BJ (cell line): ENCODE data around the gene HNRNPAB. TPM values are rescaled to one million over a fixed set of nuclear protein-coding genes. Genes with fewer than 3 reads are reported as not detected.

Experiments
- CTCF ChIA-PET: fragments of 350-600 bp; formaldehyde crosslinking; extraction: SDS; loops from one replicate; lab custom pipeline; 2021; ENCODE audit warnings: antibody characterized with exemption, inconsistent platforms; lab: Yijun Ruan, JAX
- POLR2A ChIA-PET: fragments of 300-600 bp; sonication (Branson Sonifier 250); formaldehyde crosslinking; extraction: SDS; loops from one replicate; lab custom pipeline; 2021; ENCODE audit warnings: antibody characterized with exemption; lab: Charles Lee
- DNase-seq: peaks from one replicate; pipeline ENCODE4 v3.0.0-alpha.2; 2011; ENCODE audit warnings: low read depth
- H3K27me3 ChIP-seq: 2 replicates; pipeline ENCODE4 v1.6.0; 2011; ENCODE audit warnings: low read length; ENCODE audit not compliant: control insufficient read depth, insufficient read depth
- H3K36me3 ChIP-seq: 2 replicates; pipeline ENCODE4 v1.5.1; 2011; ENCODE audit warnings: low read length; ENCODE audit not compliant: control insufficient read depth, insufficient read depth
- H3K4me3 ChIP-seq: 2 replicates; pipeline ENCODE4 v1.5.1; 2011; ENCODE audit warnings: low read depth, mild to moderate bottlenecking, control low read depth, low read length
- polyA plus RNA-seq: library from polyadenylated mRNA; depleted of rRNA; stranded (reverse); fragments of >200 nt; gene quantifications from 2 replicates; pipeline ENCODE4 v1.2.3, GENCODE V29; 2011
- TF ChIP-seq, protein P1 (sequence below): IDR thresholded peaks from 2 replicates; pipeline ENCODE4 v1.5.1; 2011; ENCODE audit warnings: low read depth, mild to moderate bottlenecking, control low read depth, inconsistent platforms, low read length, moderate library complexity; ENCODE audit not compliant: insufficient read depth

HNRNPAB gene
- polyA plus RNA-seq, 1 experiment = 59.3 TPM

DNA sequence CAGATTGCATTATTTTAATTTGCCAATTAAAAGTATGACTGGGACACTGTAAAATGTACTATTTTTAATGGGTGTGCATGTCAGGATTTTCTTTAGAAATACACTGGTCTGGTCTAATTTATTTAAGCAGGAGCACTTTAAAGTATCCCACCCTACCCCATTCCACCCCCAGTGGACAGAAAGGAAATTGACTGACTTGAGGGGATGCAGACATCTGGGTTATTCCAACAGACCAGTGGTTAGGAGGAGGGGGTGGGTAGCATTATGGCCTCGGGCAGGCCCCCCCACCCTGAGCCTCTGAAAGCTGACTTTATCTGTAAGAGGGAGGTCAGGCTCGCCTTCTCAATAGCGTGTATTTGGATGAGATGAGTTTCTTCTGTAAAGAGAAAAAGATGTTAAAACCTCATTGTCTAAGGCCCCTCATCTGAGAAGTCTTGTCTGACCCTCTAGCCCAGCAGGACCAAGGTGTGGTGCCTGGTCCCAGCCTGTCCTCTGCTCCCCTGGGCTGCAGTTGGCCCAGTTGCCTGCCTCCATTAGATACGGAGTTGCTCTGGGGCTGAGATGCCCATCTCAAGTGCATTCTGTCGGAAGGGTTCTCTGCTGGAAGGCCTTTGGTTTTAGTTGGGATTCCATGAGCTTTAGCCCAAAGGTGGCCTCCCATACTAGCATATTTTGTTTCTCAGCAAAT lies 4.4 kb downstream of the HNRNPAB start:
- Histone ChIP-seq H3K36me3 (peaks cover 47% of the 10 kb centered on the region), H3K4me3 (no peak overlapping the region), H3K27me3 (no peaks in the 10 kb centered on the region)
- CTCF ChIA-PET = no interaction called here
- POLR2A ChIA-PET = no interaction called here
- no peak for DNase-seq
- TF ChIP-seq, protein P1, sequence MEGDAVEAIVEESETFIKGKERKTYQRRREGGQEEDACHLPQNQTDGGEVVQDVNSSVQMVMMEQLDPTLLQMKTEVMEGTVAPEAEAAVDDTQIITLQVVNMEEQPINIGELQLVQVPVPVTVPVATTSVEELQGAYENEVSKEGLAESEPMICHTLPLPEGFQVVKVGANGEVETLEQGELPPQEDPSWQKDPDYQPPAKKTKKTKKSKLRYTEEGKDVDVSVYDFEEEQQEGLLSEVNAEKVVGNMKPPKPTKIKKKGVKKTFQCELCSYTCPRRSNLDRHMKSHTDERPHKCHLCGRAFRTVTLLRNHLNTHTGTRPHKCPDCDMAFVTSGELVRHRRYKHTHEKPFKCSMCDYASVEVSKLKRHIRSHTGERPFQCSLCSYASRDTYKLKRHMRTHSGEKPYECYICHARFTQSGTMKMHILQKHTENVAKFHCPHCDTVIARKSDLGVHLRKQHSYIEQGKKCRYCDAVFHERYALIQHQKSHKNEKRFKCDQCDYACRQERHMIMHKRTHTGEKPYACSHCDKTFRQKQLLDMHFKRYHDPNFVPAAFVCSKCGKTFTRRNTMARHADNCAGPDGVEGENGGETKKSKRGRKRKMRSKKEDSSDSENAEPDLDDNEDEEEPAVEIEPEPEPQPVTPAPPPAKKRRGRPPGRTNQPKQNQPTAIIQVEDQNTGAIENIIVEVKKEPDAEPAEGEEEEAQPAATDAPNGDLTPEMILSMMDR = 0 out of 2 replicates have a peak, but pooled peaks have one; percentile 19

DNA sequence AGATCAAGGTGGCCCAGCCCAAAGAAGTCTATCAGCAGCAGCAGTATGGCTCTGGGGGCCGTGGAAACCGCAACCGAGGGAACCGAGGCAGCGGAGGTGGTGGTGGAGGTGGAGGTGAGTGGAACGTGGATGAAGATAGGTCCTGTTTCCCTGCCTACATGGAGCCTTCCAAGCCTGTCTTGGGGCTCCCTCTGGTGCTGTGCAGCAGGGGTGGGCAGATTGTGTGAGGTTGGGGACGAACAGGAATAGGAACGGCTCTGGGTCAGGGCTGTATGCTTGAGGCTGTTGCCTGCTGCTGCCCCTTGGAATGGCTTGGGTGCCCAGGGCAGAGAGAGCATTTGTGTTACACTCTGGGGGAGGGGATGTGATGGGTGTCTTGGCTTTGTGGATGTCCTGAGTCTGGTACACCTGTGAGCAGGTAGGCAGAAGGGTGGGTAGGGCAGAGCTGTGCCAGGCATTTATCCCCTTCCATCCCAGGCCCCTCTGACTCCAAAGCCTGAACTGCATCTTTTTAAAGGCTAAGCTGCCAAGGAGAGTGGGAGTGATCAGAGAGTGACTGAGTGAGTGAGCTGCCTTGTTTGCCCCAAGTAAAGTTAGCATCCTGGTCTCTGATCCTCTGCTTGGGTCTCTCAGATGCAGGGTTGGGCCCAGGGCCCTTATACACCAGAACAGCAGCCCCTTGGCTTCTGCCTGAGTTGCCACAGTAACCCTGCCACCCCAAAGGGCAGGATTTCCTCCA lies 5.2 kb downstream of the HNRNPAB start:
- Histone ChIP-seq H3K27me3 (no peaks in the 10 kb centered on the region), H3K36me3 (peaks cover 53% of the 10 kb centered on the region), H3K4me3 (no peak overlapping the region)
- no peak for DNase-seq
- POLR2A ChIA-PET = no interaction called here
- TF ChIP-seq, protein P1 = no peak
- CTCF ChIA-PET = no interaction called here

DNA sequence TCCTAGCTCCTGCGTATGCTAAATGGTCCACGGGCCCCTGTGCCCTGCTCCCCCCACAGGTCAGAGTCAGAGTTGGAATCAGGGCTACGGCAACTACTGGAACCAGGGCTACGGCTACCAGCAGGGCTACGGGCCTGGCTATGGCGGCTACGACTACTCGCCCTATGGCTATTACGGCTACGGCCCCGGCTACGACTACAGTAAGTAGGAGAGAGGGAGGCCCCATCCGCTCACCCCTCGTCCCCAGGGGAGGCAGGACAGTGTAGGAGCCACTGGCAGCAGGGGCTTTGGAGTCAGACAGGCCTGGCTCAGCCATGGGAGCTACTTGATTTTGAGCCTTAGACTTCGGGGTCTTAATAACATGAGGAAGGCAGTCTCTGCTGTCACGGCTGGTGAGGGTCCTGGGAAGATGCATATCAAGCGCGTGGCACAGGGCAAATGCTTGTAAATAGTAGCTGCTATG lies 5.8 kb downstream of the HNRNPAB start:
- TF ChIP-seq, protein P1 = no peak
- DNase-seq = no peak
- H3K4me3 ChIP-seq = no peak overlapping the region
- ChIA-PET CTCF (no interaction called here), POLR2A (no interaction called here)
- peaks cover 57% of the 10 kb centered on the region for H3K36me3 ChIP-seq
- H3K27me3 ChIP-seq = no peaks in the 10 kb centered on the region

DNA sequence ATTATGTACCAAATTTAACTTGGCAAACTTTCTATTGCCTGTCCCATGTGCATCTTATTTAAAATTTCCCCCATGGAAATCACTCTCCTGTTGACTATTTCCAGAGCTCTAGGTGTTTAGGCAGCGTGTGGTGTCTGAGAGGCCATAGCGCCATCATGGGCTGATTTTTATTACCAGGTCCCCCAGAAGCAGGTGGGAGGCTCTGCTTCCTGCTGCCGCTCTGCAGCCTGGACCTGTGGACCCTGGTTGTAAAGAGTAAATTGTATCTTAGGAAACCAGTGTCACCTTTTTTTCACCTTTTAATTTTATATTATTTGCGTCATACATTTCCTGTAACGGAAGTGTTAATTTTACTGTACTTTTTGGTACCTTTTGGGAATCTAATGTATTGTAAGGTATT lies 6.4 kb downstream of the HNRNPAB start:
- POLR2A ChIA-PET = no interaction called here
- CTCF ChIA-PET = interaction anchor here (0.6 kb wide), 1 partner anchor 401 kb away, joined by 3 read pairs; no protein-coding TSS in a partner anchor
- TF ChIP-seq, protein P1 = no peak
- Histone ChIP-seq H3K27me3 (no peaks in the 10 kb centered on the region), H3K36me3 (peaks cover 61% of the 10 kb centered on the region), H3K4me3 (no peak overlapping the region)
- no peak for DNase-seq
